ENCODE measurements around the gene CCDC126. TPM values are rescaled to one million over a fixed set of nuclear protein-coding genes. Genes with fewer than 3 reads are reported as not detected.

CCDC126 gene
- total RNA-seq, 1 donor from 2014 or later, result 9.5 TPM

DNA sequence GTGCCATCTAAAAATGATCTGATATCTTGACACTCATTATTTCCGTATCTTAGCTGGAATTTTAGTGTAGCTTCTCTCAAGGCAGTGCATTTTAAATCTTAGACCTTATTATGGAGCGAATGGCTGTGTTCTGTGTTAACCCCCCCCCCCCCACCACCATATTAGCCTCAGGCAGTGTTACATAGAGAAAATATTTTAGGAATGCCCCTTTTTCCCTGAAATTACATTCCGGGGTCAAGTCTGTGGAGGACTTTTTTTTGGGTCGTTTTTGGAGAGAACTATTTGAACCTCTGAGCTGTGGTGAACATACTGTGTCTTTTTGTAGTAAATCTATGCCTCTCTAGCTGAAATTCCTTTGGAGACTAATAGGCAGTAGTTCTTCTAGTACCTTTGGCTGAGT, 3.1 kb downstream of the CCDC126 start:
- peaks cover 4% of the 10 kb centered on the region for H3K36me3 Mint-ChIP-seq (ENCODE audit: low read depth)
- H3K9me3 Mint-ChIP-seq, result peaks cover 4% of the 10 kb centered on the region
- DNase-seq (ENCODE audit: low read depth, low spot score), result no peak
- H3K27ac Mint-ChIP-seq (ENCODE audit: unreplicated experiment), result no peak overlapping the region
- peaks cover 6% of the 10 kb centered on the region for H3K27me3 Mint-ChIP-seq (ENCODE audit: low read depth)
- H3K4me3 Mint-ChIP-seq, result peak overlapping the region; percentile 74
- H3K4me1 Mint-ChIP-seq, result peaks cover 38% of the 10 kb centered on the region
- TF ChIP-seq CTCF (conservative IDR thresholded peaks at IDR 0.05), result no peak

GRCh38 chr7:23603632-23604295, 6.6 kb downstream of the CCDC126 start:
- Mint-ChIP-seq H3K4me3 (no peak overlapping the region), H3K27ac (ENCODE audit: unreplicated experiment) (no peak overlapping the region), H3K36me3 (ENCODE audit: low read depth) (peaks cover 12% of the 10 kb centered on the region), H3K4me1 (peaks cover 41% of the 10 kb centered on the region), H3K9me3 (no peaks in the 10 kb centered on the region), H3K27me3 (ENCODE audit: low read depth) (no peaks in the 10 kb centered on the region)
- DNase-seq (ENCODE audit: low read depth, low spot score), result no peak
- TF ChIP-seq CTCF (conservative IDR thresholded peaks at IDR 0.05), result no peak

- H3K36me3 Mint-ChIP-seq (ENCODE audit: low read depth), result peaks cover 12% of the 10 kb centered on the region
- no peak for DNase-seq (ENCODE audit: low read depth, low spot score)
- no peak overlapping the region for H3K4me3 Mint-ChIP-seq
- H3K9me3 Mint-ChIP-seq, result no peaks in the 10 kb centered on the region
- no peak overlapping the region for H3K27ac Mint-ChIP-seq (ENCODE audit: unreplicated experiment)
- no peak for TF ChIP-seq CTCF (conservative IDR thresholded peaks at IDR 0.05)
- no peaks in the 10 kb centered on the region for H3K27me3 Mint-ChIP-seq (ENCODE audit: low read depth)
- H3K4me1 Mint-ChIP-seq, result peaks cover 36% of the 10 kb centered on the region
Measured at GRCh38 chr7:23604296-23604640, 7.1 kb downstream of the CCDC126 start.

GRCh38 chr7:23607130-23607529, 9.9 kb downstream of the CCDC126 start:
- peak overlapping the region; percentile 62 for H3K27ac Mint-ChIP-seq (ENCODE audit: unreplicated experiment)
- no peak for TF ChIP-seq CTCF (conservative IDR thresholded peaks at IDR 0.05)
- peaks cover 25% of the 10 kb centered on the region for H3K4me1 Mint-ChIP-seq
- H3K36me3 Mint-ChIP-seq (ENCODE audit: low read depth), result peaks cover 18% of the 10 kb centered on the region
- no peaks in the 10 kb centered on the region for H3K9me3 Mint-ChIP-seq
- no peak for DNase-seq (ENCODE audit: low read depth, low spot score)
- no peaks in the 10 kb centered on the region for H3K27me3 Mint-ChIP-seq (ENCODE audit: low read depth)
- no peak overlapping the region for H3K4me3 Mint-ChIP-seq

DNA sequence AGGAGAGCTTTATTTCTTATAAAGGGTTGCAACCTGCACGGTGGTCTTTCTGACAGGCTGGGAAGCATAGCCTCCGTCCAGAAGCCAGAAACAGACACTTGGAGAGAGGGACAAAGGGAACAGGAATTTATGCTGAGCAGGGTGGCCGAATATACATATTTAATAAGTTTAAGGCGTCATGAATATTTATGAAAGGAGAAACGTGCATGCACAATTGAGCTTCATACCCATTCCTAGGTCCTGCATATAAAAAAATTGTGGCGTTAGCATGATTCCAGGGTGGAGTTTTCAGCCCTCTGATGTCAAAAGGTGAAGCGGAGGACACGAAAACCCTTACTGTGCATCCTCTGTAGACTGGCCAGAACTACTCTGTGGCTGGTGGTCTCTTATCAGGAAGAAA, 10.7 kb downstream of the CCDC126 start:
- no peak for TF ChIP-seq CTCF (conservative IDR thresholded peaks at IDR 0.05)
- Mint-ChIP-seq H3K27me3 (ENCODE audit: low read depth) (no peaks in the 10 kb centered on the region), H3K9me3 (no peaks in the 10 kb centered on the region), H3K4me1 (peaks cover 18% of the 10 kb centered on the region), H3K36me3 (ENCODE audit: low read depth) (peaks cover 22% of the 10 kb centered on the region), H3K27ac (ENCODE audit: unreplicated experiment) (peak overlapping the region; percentile 36), H3K4me3 (no peak overlapping the region)
- DNase-seq (ENCODE audit: low read depth, low spot score), result no peak

All from neural crest cell (in vitro differentiated cells).